ENCODE measurements around the gene ZMIZ1.

The ZMIZ1 gene

DNA sequence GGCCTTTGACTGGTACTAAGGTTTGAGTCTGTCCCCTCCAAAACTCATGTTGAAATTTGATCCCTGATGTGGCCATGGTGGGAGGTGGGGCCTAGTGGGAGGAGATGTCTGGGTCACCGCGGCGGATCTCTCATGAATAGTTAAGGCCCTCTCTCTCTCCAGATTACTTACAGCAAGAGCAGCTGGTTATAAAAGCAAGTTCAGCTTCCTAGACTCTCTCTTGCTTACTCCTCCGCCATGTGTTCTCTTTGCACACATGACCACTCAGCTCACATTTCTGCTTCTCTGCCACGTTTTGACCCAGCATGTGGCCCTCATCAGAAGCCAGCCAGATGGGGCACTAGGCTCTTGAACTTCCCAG is 29.9 kb upstream of the ZMIZ1 start:
- Histone ChIP-seq H3K9me3 (ENCODE audit: low read length) (no peaks in the 10 kb centered on the region), H2AFZ (ENCODE audit: low read depth, low read length) (no peak overlapping the region), H3K4me3 (ENCODE audit: low read length) (no peak overlapping the region), H3K36me3 (ENCODE audit: insufficient read depth, low read length) (no peaks in the 10 kb centered on the region), H3K4me1 (ENCODE audit: insufficient read depth, low read length) (peaks cover 7% of the 10 kb centered on the region), H3K27me3 (ENCODE audit: insufficient read depth, low read length) (peaks cover 2% of the 10 kb centered on the region)

GRCh38 chr10:79042639-79043411 is 25.9 kb upstream of the ZMIZ1 start:
- no peak overlapping the region for H3K4me3 ChIP-seq (ENCODE audit: low read length)
- no peaks in the 10 kb centered on the region for H3K9me3 ChIP-seq (ENCODE audit: low read length)
- no peak overlapping the region for H2AFZ ChIP-seq (ENCODE audit: low read depth, low read length)
- H3K36me3 ChIP-seq (ENCODE audit: insufficient read depth, low read length): no peaks in the 10 kb centered on the region
- peaks cover 4% of the 10 kb centered on the region for H3K27me3 ChIP-seq (ENCODE audit: insufficient read depth, low read length)
- H3K4me1 ChIP-seq (ENCODE audit: insufficient read depth, low read length): peaks cover 7% of the 10 kb centered on the region

DNA sequence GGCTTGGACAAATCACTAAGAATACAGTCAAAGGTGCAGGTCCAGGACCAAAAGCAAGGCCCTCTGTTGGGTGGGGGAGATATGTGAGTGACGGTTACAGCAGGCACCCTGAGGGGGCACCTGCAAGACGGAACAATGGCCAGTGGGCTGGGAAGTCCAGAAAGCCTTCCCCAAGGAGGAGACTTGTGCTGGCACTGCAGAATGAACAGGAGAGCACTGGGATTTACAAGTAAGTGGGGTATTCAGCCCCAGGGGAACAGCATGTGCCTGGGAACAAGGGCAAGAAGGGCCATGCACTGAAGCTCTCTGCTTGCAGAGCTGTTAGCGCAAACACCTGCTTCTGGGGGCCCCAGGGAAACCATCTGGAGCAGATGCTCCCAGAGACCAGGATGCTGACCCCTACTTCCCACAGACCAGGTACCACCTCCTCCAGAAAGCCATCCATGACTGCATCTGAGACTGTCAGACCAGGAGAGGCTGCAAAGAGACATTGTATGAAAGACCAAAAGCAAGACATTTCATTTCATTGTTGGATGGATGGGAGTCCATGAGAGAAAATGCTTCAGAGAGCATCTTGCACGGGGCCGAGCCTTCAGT is 24.6 kb upstream of the ZMIZ1 start:
- Histone ChIP-seq H3K27me3 (ENCODE audit: insufficient read depth, low read length) (peaks cover 4% of the 10 kb centered on the region), H3K4me3 (ENCODE audit: low read length) (no peak overlapping the region), H3K9me3 (ENCODE audit: low read length) (no peaks in the 10 kb centered on the region), H3K36me3 (ENCODE audit: insufficient read depth, low read length) (no peaks in the 10 kb centered on the region), H3K4me1 (ENCODE audit: insufficient read depth, low read length) (peaks cover 3% of the 10 kb centered on the region), H2AFZ (ENCODE audit: low read depth, low read length) (no peak overlapping the region)

GRCh38 chr10:79044846-79045245 is 23.9 kb upstream of the ZMIZ1 start:
- Histone ChIP-seq H3K9me3 (ENCODE audit: low read length) (no peaks in the 10 kb centered on the region), H2AFZ (ENCODE audit: low read depth, low read length) (no peak overlapping the region), H3K36me3 (ENCODE audit: insufficient read depth, low read length) (no peaks in the 10 kb centered on the region), H3K4me3 (ENCODE audit: low read length) (no peak overlapping the region), H3K27me3 (ENCODE audit: insufficient read depth, low read length) (peaks cover 4% of the 10 kb centered on the region), H3K4me1 (ENCODE audit: insufficient read depth, low read length) (peaks cover 3% of the 10 kb centered on the region)

DNA sequence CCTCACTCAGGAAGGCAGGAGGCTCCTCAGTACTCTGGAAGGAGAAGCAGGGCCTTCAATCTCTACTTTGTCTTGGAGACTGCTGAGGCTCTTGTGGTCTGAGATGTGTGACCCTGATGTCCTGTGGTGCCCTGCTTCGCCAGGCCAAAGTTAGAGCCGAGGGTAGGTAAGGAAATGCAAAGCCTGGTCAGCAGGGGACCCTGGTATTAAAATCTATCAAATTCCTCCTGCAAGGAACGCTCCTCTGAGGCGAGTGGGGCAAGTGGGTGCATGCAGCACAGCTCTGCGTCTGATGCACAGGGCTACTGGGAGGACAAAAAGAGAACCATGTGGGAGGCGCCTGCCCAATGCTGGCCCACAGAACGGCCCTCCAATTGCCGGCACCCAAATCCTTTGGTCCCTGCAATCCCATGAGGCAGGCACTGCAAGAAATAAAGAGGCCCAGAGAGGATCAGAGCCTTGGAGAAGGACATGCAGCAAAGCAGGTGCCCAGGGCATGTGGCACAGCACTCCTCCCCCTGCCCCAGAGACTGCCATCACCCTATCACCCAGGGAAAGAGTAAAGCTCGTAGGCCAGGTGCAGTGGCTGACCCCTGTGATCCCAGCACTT is 23.1 kb upstream of the ZMIZ1 start:
- no peaks in the 10 kb centered on the region for H3K9me3 ChIP-seq (ENCODE audit: low read length)
- no peaks in the 10 kb centered on the region for H3K36me3 ChIP-seq (ENCODE audit: insufficient read depth, low read length)
- peaks cover 4% of the 10 kb centered on the region for H3K27me3 ChIP-seq (ENCODE audit: insufficient read depth, low read length)
- H3K4me1 ChIP-seq (ENCODE audit: insufficient read depth, low read length): peaks cover 3% of the 10 kb centered on the region
- no peak overlapping the region for H2AFZ ChIP-seq (ENCODE audit: low read depth, low read length)
- no peak overlapping the region for H3K4me3 ChIP-seq (ENCODE audit: low read length)

GRCh38 chr10:79046326-79046725 is 22.4 kb upstream of the ZMIZ1 start:
- peaks cover 3% of the 10 kb centered on the region for H3K4me1 ChIP-seq (ENCODE audit: insufficient read depth, low read length)
- H3K36me3 ChIP-seq (ENCODE audit: insufficient read depth, low read length): no peaks in the 10 kb centered on the region
- peaks cover 4% of the 10 kb centered on the region for H3K27me3 ChIP-seq (ENCODE audit: insufficient read depth, low read length)
- no peak overlapping the region for H2AFZ ChIP-seq (ENCODE audit: low read depth, low read length)
- H3K9me3 ChIP-seq (ENCODE audit: low read length): no peaks in the 10 kb centered on the region
- no peak overlapping the region for H3K4me3 ChIP-seq (ENCODE audit: low read length)

DNA sequence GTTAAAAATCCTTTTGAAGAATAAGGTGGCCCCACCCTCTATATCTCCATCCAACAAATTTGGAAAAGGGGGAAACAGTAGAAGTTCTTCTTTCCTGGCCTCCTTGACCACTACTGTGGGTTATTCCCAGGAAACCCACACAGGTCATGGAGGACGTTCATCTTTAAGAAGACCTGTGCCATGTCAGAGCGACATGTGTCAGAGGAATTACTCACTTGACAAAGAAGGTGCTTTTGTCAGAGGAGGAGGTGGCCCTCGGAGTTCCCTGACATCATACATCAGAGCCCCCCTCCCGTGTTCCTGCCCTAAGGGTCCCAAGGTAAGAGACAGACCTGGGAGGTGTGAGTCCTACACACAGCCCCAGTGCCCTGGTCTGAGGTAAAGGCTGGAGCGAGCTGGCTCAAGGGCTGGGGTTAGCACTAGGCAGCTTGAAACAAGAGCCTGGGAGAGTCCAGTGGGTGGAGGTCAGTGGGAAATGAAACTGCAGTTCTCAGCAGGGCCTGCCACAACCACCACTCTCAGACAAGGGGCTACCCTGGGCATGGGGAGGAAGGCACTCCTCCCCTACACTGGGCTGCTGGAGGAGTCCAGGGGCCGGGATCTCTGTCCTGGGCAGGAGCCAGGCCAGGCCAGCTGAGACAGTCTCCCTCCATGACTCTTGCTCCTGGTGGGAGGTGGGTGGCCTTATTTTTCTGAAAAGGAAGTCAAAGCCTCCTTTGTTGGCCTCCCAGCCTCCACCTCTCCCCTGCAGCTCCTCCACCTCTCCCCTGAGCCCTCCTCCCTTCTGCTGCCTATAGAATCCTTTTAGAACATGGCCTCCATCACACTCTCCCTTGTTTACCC is 21.8 kb upstream of the ZMIZ1 start:
- no peaks in the 10 kb centered on the region for H3K9me3 ChIP-seq (ENCODE audit: low read length)
- H3K4me1 ChIP-seq (ENCODE audit: insufficient read depth, low read length): peaks cover 8% of the 10 kb centered on the region
- H2AFZ ChIP-seq (ENCODE audit: low read depth, low read length): no peak overlapping the region
- no peaks in the 10 kb centered on the region for H3K36me3 ChIP-seq (ENCODE audit: insufficient read depth, low read length)
- H3K27me3 ChIP-seq (ENCODE audit: insufficient read depth, low read length): peaks cover 4% of the 10 kb centered on the region
- no peak overlapping the region for H3K4me3 ChIP-seq (ENCODE audit: low read length)

- H3K27me3 ChIP-seq (ENCODE audit: insufficient read depth, low read length): peaks cover 4% of the 10 kb centered on the region
- no peak overlapping the region for H2AFZ ChIP-seq (ENCODE audit: low read depth, low read length)
- H3K4me1 ChIP-seq (ENCODE audit: insufficient read depth, low read length): peaks cover 13% of the 10 kb centered on the region
- no peaks in the 10 kb centered on the region for H3K36me3 ChIP-seq (ENCODE audit: insufficient read depth, low read length)
- H3K4me3 ChIP-seq (ENCODE audit: low read length): no peak overlapping the region
- H3K9me3 ChIP-seq (ENCODE audit: low read length): no peaks in the 10 kb centered on the region
Observed at GRCh38 chr10:79047584-79047874, 21.2 kb upstream of the ZMIZ1 start.

DNA sequence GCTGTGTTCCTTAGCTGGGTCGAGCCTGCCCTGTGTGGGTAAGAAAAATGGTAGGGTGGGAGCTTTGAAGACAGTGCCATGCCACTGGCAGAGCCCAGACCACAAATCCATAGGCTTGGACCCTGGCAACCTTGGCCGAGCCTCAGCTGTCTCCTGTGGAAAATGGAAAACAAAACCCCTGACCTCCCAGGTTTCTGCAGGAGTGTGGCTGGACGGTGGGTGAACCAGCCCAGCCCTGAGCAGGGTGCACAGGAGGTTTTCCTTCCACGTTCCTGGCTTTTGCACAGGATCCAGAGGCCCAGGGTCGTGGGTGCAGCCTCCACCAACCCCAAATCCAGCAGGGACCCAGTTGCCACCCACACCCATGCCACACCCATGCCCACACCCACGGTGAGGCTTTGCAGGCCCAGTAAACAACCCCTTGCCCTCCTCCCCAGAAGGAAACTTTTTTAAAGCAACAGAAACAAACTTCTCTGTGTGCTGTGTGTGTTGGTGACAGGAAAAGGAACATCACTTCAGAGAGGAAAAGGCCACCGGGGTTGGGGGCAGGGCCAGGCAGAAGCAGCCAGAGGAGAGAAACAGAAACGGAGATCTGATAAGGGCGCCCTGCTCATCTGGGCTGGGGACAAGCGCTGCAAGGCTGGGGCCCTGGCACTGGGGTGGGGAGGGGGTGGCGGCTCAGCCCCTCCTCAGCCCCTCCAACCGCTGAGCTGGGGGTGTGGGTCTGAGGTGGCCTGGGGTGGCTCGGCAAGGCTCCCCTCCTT is 20.7 kb upstream of the ZMIZ1 start:
- Histone ChIP-seq H3K27me3 (ENCODE audit: insufficient read depth, low read length) (peaks cover 4% of the 10 kb centered on the region), H2AFZ (ENCODE audit: low read depth, low read length) (no peak overlapping the region)

DNA sequence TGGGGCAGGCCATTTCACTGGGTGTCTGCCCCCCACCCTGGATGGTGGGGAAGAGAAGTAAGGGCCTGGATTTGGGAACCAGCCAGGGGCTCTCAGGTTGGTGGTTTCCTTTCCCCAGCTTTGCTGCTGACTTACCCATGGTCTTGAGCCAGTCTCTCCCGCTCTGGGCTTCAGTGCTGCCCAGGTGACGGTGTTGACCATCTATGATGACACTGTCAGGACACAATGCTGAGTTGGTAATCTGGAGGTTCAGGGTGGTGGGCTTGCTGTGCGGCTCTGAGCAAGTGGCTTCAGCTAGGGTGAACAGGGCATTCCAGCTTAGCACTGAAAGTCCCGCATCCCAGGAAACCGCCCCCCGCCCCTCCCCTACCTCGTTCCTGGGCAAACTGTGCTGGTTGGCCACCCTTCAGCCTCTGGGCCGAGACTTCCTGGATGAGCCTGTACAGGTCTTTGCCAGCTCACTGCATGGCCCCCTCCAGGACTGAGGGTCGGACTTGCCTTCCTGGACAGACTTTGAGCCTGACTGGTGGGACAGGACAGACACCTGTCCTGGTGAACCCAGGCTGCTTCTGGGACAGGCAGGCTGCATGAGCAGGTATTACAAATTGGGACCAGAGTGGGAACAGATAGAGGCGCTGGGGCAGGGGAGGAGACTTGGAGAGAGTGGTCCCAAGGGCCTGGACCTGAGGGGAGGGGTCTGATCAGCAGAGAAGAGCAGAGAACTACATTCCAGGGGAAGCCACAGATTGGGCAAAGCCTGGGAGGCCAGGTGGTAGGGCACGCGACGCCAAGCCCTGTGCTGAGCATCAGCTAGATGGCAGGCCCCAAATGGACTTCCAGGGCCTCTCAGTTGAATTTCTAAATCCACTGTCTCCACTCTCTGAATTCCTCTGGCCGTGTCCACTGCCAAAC is 19.9 kb upstream of the ZMIZ1 start:
- Histone ChIP-seq H2AFZ (ENCODE audit: low read depth, low read length) (no peak overlapping the region), H3K36me3 (ENCODE audit: insufficient read depth, low read length) (no peaks in the 10 kb centered on the region), H3K9me3 (ENCODE audit: low read length) (no peaks in the 10 kb centered on the region), H3K4me1 (ENCODE audit: insufficient read depth, low read length) (peaks cover 16% of the 10 kb centered on the region), H3K4me3 (ENCODE audit: low read length) (no peak overlapping the region), H3K27me3 (ENCODE audit: insufficient read depth, low read length) (peaks cover 4% of the 10 kb centered on the region)

More for the DNA sequence above, 20.7 kb upstream of the ZMIZ1 start:
- H3K9me3 ChIP-seq (ENCODE audit: low read length): no peaks in the 10 kb centered on the region
- H3K4me1 ChIP-seq (ENCODE audit: insufficient read depth, low read length): peaks cover 16% of the 10 kb centered on the region
- H3K36me3 ChIP-seq (ENCODE audit: insufficient read depth, low read length): no peaks in the 10 kb centered on the region
- H3K4me3 ChIP-seq (ENCODE audit: low read length): no peak overlapping the region

- no peaks in the 10 kb centered on the region for H3K36me3 ChIP-seq (ENCODE audit: insufficient read depth, low read length)
- peaks cover 16% of the 10 kb centered on the region for H3K4me1 ChIP-seq (ENCODE audit: insufficient read depth, low read length)
- no peak overlapping the region for H3K4me3 ChIP-seq (ENCODE audit: low read length)
- H3K9me3 ChIP-seq (ENCODE audit: low read length): no peaks in the 10 kb centered on the region
- no peaks in the 10 kb centered on the region for H3K27me3 ChIP-seq (ENCODE audit: insufficient read depth, low read length)
- no peak overlapping the region for H2AFZ ChIP-seq (ENCODE audit: low read depth, low read length)
Observed at GRCh38 chr10:79049931-79050895, 18.6 kb upstream of the ZMIZ1 start.
